GM12872 (cell line): ENCODE measurements around the gene PDK1.

Source experiments
- CTCF ChIP-seq: IDR thresholded peaks from 3 replicates; pipeline ENCODE4 v1.5.1; 2011; ENCODE audit warnings: low read depth, mild to moderate bottlenecking, low read length, moderate library complexity; ENCODE audit not compliant: insufficient read depth

The PDK1 gene

GRCh38 chr2:172639823-172640222 lies 83.9 kb downstream of the PDK1 start:
- no peak for TF ChIP-seq CTCF

- TF ChIP-seq CTCF = no peak
These were observed 84.5 kb downstream of the PDK1 start for GRCh38 chr2:172640389-172640788.

- no peak for TF ChIP-seq CTCF
These were observed 86.6 kb downstream of the PDK1 start for GRCh38 chr2:172642301-172643020.

GRCh38 chr2:172643142-172643541 lies 87.3 kb downstream of the PDK1 start:
- no peak for TF ChIP-seq CTCF

- TF ChIP-seq CTCF = no peak
These were observed 91.5 kb downstream of the PDK1 start for GRCh38 chr2:172647439-172647838.

- TF ChIP-seq CTCF = no peak
These were observed 99.4 kb downstream of the PDK1 start for GRCh38 chr2:172655091-172655837.

- no peak for TF ChIP-seq CTCF
These were observed 100.1 kb downstream of the PDK1 start for GRCh38 chr2:172655838-172656573.
